Kidney (tissue), 14 donors: ENCODE results near the gene RYR2. TPM values are rescaled to one million over a fixed set of nuclear protein-coding genes. Genes with fewer than 3 reads are reported as not detected.

ENCODE experiments used
- DNase-seq, 5 donors: peaks; one replicate each; pipeline ENCODE4 v3.0.0-alpha.2; 2013 to 2020
- FAIRE-seq: peaks from 2 replicates; lab custom pipeline; 2012; peaks lifted over from hg19 to GRCh38; lab: Jason Lieb, UNC
- H3K27ac ChIP-seq, 2 donors: one replicate each; pipeline ENCODE4 v1.7.0; 2013; ENCODE audit warnings: low read depth in 2 of 2, low read length in 2 of 2, inconsistent platforms in 1 of 2
- H3K27me3 ChIP-seq: one replicate; pipeline ENCODE4 v1.7.1; 2013; ENCODE audit warnings: low read length, inconsistent platforms; ENCODE audit not compliant: control insufficient read depth, insufficient read depth
- H3K36me3 ChIP-seq, 3 donors: one replicate each; pipeline versions ENCODE4 v1.7.0 to v1.7.1; 2013; ENCODE audit warnings: low read length in 3 of 3, control low read depth in 1 of 3, inconsistent platforms in 1 of 3; ENCODE audit not compliant: insufficient read depth in 3 of 3, control insufficient read depth in 2 of 3
- H3K4me1 ChIP-seq, 3 donors: one replicate each; pipeline versions ENCODE4 v1.7.0 to v1.7.1; 2013; ENCODE audit warnings: low read length in 3 of 3, inconsistent platforms in 1 of 3, low read depth in 1 of 3; ENCODE audit not compliant: control insufficient read depth in 2 of 3, insufficient read depth in 2 of 3
- H3K4me3 ChIP-seq, 3 donors: one replicate each; pipeline versions ENCODE4 v1.7.0 to v1.8.1; 2013; ENCODE audit warnings: low read length in 3 of 3, control low read depth in 1 of 3, inconsistent platforms in 1 of 3
- H3K9ac ChIP-seq, 3 donors: one replicate each; pipeline versions ENCODE4 v1.7.0 to v1.7.1; 2013; ENCODE audit warnings: low read length in 3 of 3, control low read depth in 1 of 3, inconsistent platforms in 1 of 3
- H3K9me3 ChIP-seq, 3 donors: one replicate each; pipeline versions ENCODE4 v1.7.0 to v1.7.1; 2013; ENCODE audit warnings: low read length in 3 of 3, control low read depth in 1 of 3, inconsistent platforms in 1 of 3; ENCODE audit not compliant: control insufficient read depth in 2 of 3, insufficient read depth in 1 of 3
- CTCF ChIP-seq: IDR thresholded peaks from 3 replicates; pipeline ENCODE4 v1.5.1; 2012; ENCODE audit warnings: mild to moderate bottlenecking, moderate library complexity, borderline replicate concordance; ENCODE audit not compliant: insufficient read depth; ENCODE audit errors: extremely low read depth
- intact Hi-C: fragments of 100-400 bp; cut with DNase I; formaldehyde crosslinking; loops from one replicate; pipeline ENCODE4 v1.11.1; 2022
- polyA plus RNA-seq: library from polyadenylated mRNA; stranded (reverse); fragments of 350-450 nt; fragmentation: Illumina TruSeq; extraction: RNeasy Lipid Tissue Mini Kit (QIAGEN cat#74804); gene quantifications from one replicate; pipeline ENCODE4 v1.2.3, GENCODE V29; 2014; ENCODE audit warnings: low read depth, low replicate concordance; ENCODE audit not compliant: insufficient read depth
- total RNA-seq: library from RNA; stranded (reverse); fragmentation: NEBNext Ultra II Directional; extraction: Animal tissue kit (Norgen Biotek cat#: 25700); gene quantifications from one replicate; pipeline ENCODE4 v1.2.1, GENCODE V29; 2021
- donor health status: control.
- donor health status: control.
- donor health status: control.
- donor health status: control.
- donor health status: control.
- donor health status: DM: yes; HTN: yes; CAD: no.
- donor health status: Normal renal cell carcinoma (clear cell type).

The RYR2 gene
- total and polyA plus RNA-seq, 2 donors from 2014 or later: 0.28 to 0.60 TPM

GRCh38 chr1:237473854-237474253 is 431.9 kb downstream of the RYR2 start:
- H3K27me3 ChIP-seq: no peaks in the 10 kb centered on the region
- TF ChIP-seq CTCF: no peak
- no peak for DNase-seq
- H3K9me3 ChIP-seq: no peaks in the 10 kb centered on the region
- no peaks in the 10 kb centered on the region for H3K4me1 ChIP-seq
- no peaks in the 10 kb centered on the region for H3K36me3 ChIP-seq
- H3K27ac ChIP-seq: no peak overlapping the region
- intact Hi-C loops: no loop called here
- FAIRE-seq: no peak
- H3K4me3 ChIP-seq: no peak overlapping the region
- no peak overlapping the region for H3K9ac ChIP-seq

GRCh38 chr1:237478082-237478481 is 436.1 kb downstream of the RYR2 start:
- Histone ChIP-seq H3K9me3 (no peaks in the 10 kb centered on the region), H3K27me3 (no peaks in the 10 kb centered on the region), H3K4me1 (no peaks in the 10 kb centered on the region), H3K4me3 (no peak overlapping the region), H3K27ac (no peak overlapping the region), H3K36me3 (no peaks in the 10 kb centered on the region), H3K9ac (no peak overlapping the region)
- FAIRE-seq (no peak), DNase-seq (no peak)
- intact Hi-C loops: no loop called here
- no peak for TF ChIP-seq CTCF

GRCh38 chr1:237478842-237479241 is 436.9 kb downstream of the RYR2 start:
- H3K4me1 ChIP-seq: no peaks in the 10 kb centered on the region
- H3K4me3 ChIP-seq: no peak overlapping the region
- no peaks in the 10 kb centered on the region for H3K27me3 ChIP-seq
- TF ChIP-seq CTCF: no peak
- H3K9me3 ChIP-seq: no peaks in the 10 kb centered on the region
- no peak overlapping the region for H3K9ac ChIP-seq
- no peak overlapping the region for H3K27ac ChIP-seq
- DNase-seq (no peak), FAIRE-seq (no peak)
- H3K36me3 ChIP-seq: no peaks in the 10 kb centered on the region
- intact Hi-C loops: no loop called here

GRCh38 chr1:237482777-237483176 is 440.8 kb downstream of the RYR2 start:
- H3K4me3 ChIP-seq: no peak overlapping the region
- no peak overlapping the region for H3K9ac ChIP-seq
- intact Hi-C loops: no loop called here
- FAIRE-seq (no peak), DNase-seq (no peak)
- H3K27me3 ChIP-seq: no peaks in the 10 kb centered on the region
- no peak for TF ChIP-seq CTCF
- no peaks in the 10 kb centered on the region for H3K4me1 ChIP-seq
- no peaks in the 10 kb centered on the region for H3K36me3 ChIP-seq
- H3K27ac ChIP-seq: no peak overlapping the region
- no peaks in the 10 kb centered on the region for H3K9me3 ChIP-seq
